Measurements from ENCODE around the gene TMEM51. TPM values are rescaled to one million over a fixed set of nuclear protein-coding genes. Genes with fewer than 3 reads are reported as not detected.

Gene TMEM51
- total RNA-seq, 4 donors from 2014 or later = 17.7 to 32.9 (median 22.9) TPM

DNA sequence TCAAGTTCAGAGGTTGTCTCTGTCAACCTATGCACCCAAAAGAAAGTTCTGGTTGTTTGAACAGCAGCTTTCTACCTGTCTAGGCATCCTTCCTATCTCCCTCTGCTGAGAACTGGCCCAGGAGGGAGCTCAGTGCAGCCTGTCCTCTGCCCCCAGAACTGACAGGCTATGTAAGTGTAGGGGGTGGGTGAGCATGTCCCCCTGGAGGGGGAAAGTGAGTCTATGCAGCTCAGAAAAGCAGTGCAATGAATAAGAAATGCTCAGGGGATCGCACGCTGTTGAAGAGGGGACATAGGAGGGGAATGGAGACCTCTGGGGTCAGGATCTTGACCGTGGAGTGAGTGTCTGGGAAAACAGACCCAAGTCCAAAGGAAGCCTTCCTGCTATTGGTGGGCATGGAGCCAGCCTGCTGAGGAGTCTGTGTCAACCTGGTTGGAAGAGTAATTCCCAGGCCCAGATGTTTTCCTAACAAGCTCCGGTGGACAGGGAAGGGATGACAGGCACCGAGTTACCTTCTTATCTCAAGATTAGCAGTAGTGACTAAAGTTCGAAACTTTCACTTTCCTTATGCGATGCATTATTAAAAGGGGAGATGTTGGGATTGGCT lies 67.4 kb downstream of the TMEM51 start:
- no peak for TF ChIP-seq EP300 (IDR thresholded peaks at IDR 0.05; ENCODE audit: low read depth)
- TF ChIP-seq, protein P1, sequence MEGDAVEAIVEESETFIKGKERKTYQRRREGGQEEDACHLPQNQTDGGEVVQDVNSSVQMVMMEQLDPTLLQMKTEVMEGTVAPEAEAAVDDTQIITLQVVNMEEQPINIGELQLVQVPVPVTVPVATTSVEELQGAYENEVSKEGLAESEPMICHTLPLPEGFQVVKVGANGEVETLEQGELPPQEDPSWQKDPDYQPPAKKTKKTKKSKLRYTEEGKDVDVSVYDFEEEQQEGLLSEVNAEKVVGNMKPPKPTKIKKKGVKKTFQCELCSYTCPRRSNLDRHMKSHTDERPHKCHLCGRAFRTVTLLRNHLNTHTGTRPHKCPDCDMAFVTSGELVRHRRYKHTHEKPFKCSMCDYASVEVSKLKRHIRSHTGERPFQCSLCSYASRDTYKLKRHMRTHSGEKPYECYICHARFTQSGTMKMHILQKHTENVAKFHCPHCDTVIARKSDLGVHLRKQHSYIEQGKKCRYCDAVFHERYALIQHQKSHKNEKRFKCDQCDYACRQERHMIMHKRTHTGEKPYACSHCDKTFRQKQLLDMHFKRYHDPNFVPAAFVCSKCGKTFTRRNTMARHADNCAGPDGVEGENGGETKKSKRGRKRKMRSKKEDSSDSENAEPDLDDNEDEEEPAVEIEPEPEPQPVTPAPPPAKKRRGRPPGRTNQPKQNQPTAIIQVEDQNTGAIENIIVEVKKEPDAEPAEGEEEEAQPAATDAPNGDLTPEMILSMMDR (IDR thresholded peaks at IDR 0.05) = peak in 1 of 5 experiments; percentile 36
- intact Hi-C loops (cut with DNase I; ENCODE audit: low total_unique reads) = no loop called here
- H3K27me3 ChIP-seq = no peaks in the 10 kb centered on the region
- peak; percentile 60 for DNase-seq
- in situ Hi-C loops (cut with MboI; ENCODE audit: low pct_ligation_motif_present in 1 of 4, low pct_unique_long_range_greater_than_20kb in 1 of 4, low sequenced_read_pairs in 3 of 4) = no loop called here
- WGBS, 2 donors (ENCODE audit: low coverage in 1 of 2) = 37 to 54% methylated on average over 3 to 7 of the region's 7 CpGs
- no peak overlapping the region for H3K4me3 ChIP-seq
- H3K27ac ChIP-seq = peak overlapping the region in 3 of 4 donors; percentile 6 to 30 (median 10)
- H3K36me3 ChIP-seq = no peaks in the 10 kb centered on the region
- H3K9me3 ChIP-seq = no peaks in the 10 kb centered on the region
- peaks cover 0 to 11% (median 5%) of the 10 kb centered on the region in 4 donors for H3K4me1 ChIP-seq

DNA sequence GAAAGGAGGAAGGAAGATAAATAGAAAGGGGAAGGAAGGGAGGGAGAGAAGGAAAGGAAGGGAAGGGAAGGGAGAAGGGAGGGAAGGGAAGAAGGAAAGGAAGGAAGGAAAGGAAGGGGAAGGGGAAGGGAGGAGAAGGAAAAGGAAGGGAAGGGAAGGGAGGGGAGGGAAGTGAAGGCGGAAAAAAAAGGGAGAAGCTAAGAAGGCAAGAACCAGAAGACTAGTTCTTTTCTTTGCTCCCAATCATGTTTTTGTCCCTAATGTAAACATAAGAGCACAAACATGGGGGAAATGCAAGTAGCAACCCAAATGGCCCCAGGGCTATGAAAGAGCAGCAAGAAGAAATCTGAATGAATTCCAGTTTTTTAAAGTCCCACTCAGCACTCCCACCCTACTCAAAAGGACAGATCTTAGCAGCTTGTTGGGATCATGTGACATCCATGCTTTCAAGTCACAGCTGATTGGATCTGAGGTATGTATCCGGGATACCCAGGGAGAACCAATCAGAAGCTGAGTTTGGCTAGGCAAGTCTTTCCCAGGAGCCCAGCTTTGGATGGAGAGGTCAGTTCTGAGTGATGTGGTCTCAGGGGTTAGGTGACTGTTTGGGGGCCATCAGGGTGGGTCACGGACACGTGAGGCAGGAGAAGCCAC lies 69.2 kb downstream of the TMEM51 start:
- 63 to 95% methylated on average over 2 to 4 of the region's 4 CpGs for WGBS, 2 donors (ENCODE audit: low coverage in 1 of 2)
- no peak for DNase-seq
- intact Hi-C loops (cut with DNase I; ENCODE audit: low total_unique reads) = no loop called here
- in situ Hi-C loops (cut with MboI; ENCODE audit: low pct_ligation_motif_present in 1 of 4, low pct_unique_long_range_greater_than_20kb in 1 of 4, low sequenced_read_pairs in 3 of 4) = no loop called here
- Histone ChIP-seq H3K27ac (no peak overlapping the region), H3K9me3 (no peaks in the 10 kb centered on the region), H3K4me1 (peaks cover 0 to 11% (median 5%) of the 10 kb centered on the region in 4 donors), H3K36me3 (no peaks in the 10 kb centered on the region), H3K27me3 (no peaks in the 10 kb centered on the region), H3K4me3 (no peak overlapping the region)
- TF ChIP-seq POLR2AphosphoS5 (IDR thresholded peaks at IDR 0.05) (no peak), EP300 (IDR thresholded peaks at IDR 0.05; ENCODE audit: low read depth) (no peak), POLR2A (IDR thresholded peaks at IDR 0.05) (no peak)
- TF ChIP-seq, protein P1 (IDR thresholded peaks at IDR 0.05) = no peak

DNA sequence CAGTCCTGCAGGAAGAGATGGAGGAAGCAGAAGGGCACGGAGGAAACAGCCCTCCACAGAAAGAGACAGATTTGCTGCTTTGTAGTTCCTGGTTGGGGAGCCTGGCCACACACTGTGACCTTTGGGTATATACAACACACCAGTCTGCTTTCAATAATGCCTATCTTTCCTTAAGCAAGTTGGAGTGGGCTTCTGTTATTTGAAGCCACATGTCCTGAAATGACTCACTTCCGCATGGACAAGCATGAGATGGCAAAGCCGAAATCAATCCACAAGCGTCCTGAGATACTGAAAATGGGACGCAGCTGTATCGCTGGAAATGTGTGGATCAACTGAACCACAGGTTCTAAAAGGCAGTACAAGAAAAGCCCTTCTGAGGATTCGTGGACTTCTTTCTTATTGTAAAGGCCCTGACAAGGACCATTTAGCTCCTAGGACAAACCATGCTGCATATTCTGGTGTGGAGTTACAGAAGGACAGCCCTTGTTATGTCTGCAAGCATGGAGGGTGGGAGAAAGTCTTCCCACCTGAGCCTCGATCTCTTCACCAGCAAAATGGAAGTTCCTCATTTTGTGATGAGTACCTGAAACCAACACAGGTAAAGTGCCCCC lies 70.8 kb downstream of the TMEM51 start:
- Histone ChIP-seq H3K4me3 (no peak overlapping the region), H3K27me3 (no peaks in the 10 kb centered on the region), H3K9me3 (no peaks in the 10 kb centered on the region), H3K4me1 (peaks cover 0 to 14% (median 7%) of the 10 kb centered on the region in 4 donors), H3K27ac (peak overlapping the region in 1 of 4 donors; percentile 8), H3K36me3 (no peaks in the 10 kb centered on the region)
- intact Hi-C loops (cut with DNase I; ENCODE audit: low total_unique reads) (no loop called here), in situ Hi-C loops (cut with MboI; ENCODE audit: low pct_ligation_motif_present in 1 of 4, low pct_unique_long_range_greater_than_20kb in 1 of 4, low sequenced_read_pairs in 3 of 4) (no loop called here)
- DNase-seq = no peak
- TF ChIP-seq EP300 (IDR thresholded peaks at IDR 0.05; ENCODE audit: low read depth) = no peak
- TF ChIP-seq, protein P1 (IDR thresholded peaks at IDR 0.05) = no peak
- TF ChIP-seq POLR2AphosphoS5 (IDR thresholded peaks at IDR 0.05) = no peak
- no peak for TF ChIP-seq POLR2A (IDR thresholded peaks at IDR 0.05)
- WGBS, 2 donors (ENCODE audit: low coverage in 1 of 2) = 83 to 100% methylated on average over 1 to 8 of the region's 8 CpGs

GRCh38 chr1:15224974-15225373 lies 71.4 kb downstream of the TMEM51 start:
- TF ChIP-seq POLR2A (IDR thresholded peaks at IDR 0.05) = no peak
- TF ChIP-seq, protein P1 (IDR thresholded peaks at IDR 0.05) = no peak
- no peak for TF ChIP-seq POLR2AphosphoS5 (IDR thresholded peaks at IDR 0.05)
- no peak for TF ChIP-seq EP300 (IDR thresholded peaks at IDR 0.05; ENCODE audit: low read depth)
- Histone ChIP-seq H3K4me3 (no peak overlapping the region), H3K27me3 (no peaks in the 10 kb centered on the region), H3K27ac (no peak overlapping the region), H3K9me3 (no peaks in the 10 kb centered on the region), H3K4me1 (peaks cover 0 to 17% (median 8%) of the 10 kb centered on the region in 4 donors), H3K36me3 (no peaks in the 10 kb centered on the region)
- no peak for DNase-seq
- intact Hi-C loops (cut with DNase I; ENCODE audit: low total_unique reads) = no loop called here
- in situ Hi-C loops (cut with MboI; ENCODE audit: low pct_ligation_motif_present in 1 of 4, low pct_unique_long_range_greater_than_20kb in 1 of 4, low sequenced_read_pairs in 3 of 4) = no loop called here
- WGBS, 2 donors (ENCODE audit: low coverage in 1 of 2) = 74% methylated on average over 4 of the region's 4 CpGs; no CpG with 5 or more reads in 1 of the 2 donors

Data from transverse colon (tissue), 4 donors.